IPS-18c (cell line): ENCODE results near the gene STPG3.
"Not testable (repeated sequence)": the region's sequence is repeated elsewhere in the genome, so short reads cannot be mapped to it uniquely, and the experiment has no call there.

Experiments
- H3K4me3 ChIP-seq: 2 replicates; pipeline ENCODE4 v1.7.0; 2013; ENCODE audit warnings: low read depth, mild to moderate bottlenecking, low read length, moderate library complexity; ENCODE audit not compliant: insufficient read depth
- H3K9me3 ChIP-seq: one replicate; pipeline ENCODE4 v1.6.1; 2013; ENCODE audit warnings: mild to moderate bottlenecking, low read length, moderate library complexity; ENCODE audit not compliant: control insufficient read depth, insufficient read depth

Gene STPG3

DNA sequence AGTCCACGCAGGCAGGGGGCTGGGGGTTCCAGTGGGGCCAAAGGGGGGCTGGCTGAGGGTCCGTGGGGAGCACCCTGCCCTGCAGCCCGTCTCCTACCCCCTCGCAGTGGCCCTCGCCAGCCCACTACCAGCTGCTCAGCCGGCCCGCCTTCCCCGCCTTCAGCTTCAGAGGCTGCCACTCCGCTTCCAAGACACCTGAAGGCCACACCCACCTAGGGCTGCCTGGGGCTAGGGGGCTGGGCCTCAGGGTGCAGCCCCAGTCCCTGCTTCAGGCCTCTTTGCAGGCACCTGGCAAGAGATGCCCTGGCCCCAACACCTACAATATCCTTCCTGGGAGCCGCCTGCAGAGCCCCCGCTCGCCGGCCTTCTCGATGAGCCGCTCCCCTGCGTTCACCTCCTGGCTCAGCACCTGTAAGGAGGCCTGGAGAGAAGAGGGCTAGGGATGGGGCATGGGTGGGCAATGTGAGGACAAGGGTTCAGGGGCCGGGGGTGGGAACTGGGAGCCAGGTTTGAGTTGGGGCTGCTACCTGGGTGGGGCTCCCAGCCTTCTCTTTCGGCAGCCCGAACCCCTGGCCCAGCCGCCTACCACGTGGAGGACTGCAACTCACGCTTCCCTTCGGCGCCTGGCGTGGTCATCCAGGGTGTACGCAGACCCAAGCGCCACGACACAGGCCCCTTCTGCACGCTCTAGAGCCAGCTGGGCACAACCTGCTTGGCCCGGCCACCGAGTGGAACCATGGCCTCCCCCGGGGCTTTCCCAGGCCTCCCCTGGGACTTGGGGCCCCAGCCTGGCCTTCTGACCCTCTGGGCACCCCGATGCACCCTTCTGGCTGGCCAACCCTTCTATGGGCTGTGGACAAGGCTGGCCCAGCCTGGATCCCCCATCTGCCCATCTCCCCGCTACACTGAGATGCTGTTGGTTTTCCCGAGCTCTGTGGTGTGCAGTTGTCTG lies 1.7 kb downstream of the STPG3 start:
- H3K4me3 ChIP-seq, result no peak overlapping the region
- peaks cover 2% of the 10 kb centered on the region for H3K9me3 ChIP-seq

DNA sequence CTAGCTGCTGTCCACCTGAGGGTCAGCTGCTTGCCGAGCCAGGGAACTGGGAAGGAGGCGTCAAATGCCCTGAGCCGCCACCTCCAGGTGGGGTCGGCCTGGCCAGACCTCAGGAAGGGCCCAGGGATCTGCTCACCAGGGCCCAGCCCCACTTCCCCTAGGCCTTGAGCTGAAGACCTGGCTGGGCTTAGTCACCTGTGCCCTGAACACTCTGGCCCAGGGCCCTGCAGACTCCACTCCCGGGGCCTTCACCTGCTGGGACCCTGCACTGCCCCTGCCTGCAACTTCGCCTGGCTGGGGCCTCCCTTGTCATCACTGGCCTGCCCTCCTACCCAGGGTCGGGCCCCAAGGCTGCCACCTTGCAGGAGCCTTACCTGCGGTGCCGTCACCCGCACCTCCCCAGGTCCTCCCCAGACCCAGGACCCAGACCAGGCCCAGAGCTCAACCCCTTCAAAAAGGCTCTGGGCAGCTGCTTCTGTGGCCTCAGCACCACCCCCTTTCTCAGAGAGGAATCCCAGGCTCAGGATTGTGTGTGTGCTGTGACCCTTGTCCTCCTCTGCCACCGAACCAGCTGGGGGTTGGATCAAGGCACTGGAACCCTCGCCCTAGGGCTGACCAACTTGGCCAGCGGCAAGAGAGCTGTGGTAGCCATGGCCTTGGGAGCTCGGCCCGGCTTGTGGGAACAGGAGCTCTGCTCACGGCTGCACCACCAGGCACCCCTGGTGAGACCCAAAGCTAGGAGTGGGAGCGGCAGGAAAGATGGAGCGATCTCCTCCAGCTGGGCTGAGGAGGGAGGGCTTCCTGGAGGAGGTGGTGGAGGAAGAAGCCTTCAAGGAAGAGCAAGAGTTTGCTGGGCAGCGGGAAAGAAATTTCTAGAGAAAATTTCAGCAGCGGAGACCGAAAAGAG lies 2.9 kb downstream of the STPG3 start:
- H3K4me3 ChIP-seq, result peak overlapping the region; percentile 76
- H3K9me3 ChIP-seq, result no peaks in the 10 kb centered on the region

DNA sequence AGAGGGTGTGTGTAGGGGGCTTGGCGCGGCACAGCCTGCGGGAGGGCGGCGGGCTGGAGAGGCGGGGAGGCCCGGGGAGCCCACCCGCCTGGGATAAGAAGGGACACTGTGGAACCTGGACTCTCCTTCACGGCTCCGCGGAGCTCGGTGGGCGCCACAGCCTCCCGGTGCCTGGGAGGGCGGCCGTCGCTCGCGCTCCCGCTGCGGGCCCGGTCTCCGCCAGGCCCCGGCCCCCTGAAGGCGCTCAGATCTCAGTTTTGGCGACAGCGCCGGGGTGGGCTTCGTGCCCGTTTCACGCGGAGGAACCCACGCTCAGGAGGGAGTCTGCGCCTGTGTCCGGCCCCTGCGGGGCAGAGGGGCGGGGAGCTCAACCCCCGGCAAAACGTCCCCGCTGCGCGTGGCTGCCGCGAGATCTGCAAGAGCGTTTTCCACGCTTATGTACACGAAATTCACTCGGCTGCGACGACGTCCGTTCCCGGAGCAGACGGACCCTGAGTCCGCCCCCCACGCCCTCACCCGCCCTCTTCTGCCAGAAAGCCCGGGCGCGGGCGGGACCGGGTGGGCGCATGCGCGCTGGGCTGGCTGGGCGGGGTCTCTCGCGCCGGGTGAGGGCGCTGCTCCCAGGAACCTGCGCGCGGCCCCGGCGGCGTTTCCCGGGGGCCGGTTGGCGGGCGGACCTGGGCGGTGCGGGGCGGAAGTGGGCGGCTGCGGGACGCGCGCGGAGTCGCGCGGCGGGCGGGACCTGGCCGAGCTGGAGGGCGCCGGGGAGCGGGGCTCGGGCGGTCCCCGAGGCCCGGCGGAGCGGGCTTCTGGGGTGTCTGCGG lies 3.8 kb downstream of the STPG3 start, which contains the start of gene NELFB:
Gene NELFB (plus strand): TSS at position 704 of the 824 bp plus-strand sequence.
- no peaks in the 10 kb centered on the region for H3K9me3 ChIP-seq
- H3K4me3 ChIP-seq, result peak within 1 kb of the TSS; percentile 89

DNA sequence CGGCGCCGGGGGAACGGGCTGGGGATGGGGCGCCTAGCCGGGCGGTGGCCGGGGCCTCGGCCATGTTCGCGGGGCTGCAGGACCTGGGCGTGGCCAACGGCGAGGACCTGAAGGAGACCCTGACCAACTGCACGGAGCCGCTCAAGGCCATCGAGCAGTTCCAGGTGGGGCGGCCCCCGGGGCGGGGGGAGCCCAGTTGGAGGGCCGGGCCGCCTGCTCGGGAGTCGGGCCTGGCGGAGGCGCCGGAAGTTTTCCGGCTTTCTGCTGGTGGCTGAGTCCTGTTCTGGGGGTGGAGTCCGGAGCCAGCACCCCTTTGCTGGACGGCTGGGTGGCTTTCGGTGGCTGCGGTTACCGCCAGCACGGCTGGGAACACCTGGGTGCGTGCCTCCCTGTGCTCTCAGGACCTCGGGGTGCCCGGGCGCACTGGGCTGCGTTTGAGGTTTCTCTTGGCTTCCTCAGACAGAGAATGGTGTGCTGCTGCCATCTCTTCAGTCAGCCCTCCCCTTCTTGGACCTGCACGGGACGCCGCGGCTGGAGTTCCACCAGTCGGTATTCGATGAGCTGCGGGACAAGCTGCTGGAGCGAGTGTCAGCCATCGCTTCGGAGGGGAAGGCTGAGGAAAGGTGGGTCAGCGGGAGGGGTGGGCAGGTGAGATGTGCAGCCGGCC lies 4.5 kb downstream of the STPG3 start:
- Histone ChIP-seq H3K4me3 (peak overlapping the region; percentile 89), H3K9me3 (no peaks in the 10 kb centered on the region)

DNA sequence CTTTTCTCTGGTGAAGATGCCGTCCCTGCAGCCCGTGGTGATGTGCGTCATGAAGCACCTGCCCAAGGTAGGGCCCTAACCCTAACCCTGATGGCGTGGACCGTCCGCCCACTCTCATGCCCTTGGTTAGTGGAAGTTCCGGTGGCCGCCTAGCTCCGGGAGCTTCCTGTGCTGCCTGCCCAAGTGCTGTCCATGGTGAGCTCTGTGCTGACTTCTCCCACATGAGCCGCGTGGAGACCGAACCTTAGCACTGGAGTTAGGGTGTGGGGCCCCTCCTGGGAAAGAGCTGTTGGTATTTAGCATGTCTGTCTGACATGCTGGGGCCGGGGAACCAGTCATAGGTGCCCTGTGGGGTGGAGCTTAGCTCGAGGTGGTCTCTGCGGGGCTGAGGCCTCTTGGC lies 5.3 kb downstream of the STPG3 start:
- Histone ChIP-seq H3K4me3 (peak overlapping the region; percentile 89), H3K9me3 (no peaks in the 10 kb centered on the region)

DNA sequence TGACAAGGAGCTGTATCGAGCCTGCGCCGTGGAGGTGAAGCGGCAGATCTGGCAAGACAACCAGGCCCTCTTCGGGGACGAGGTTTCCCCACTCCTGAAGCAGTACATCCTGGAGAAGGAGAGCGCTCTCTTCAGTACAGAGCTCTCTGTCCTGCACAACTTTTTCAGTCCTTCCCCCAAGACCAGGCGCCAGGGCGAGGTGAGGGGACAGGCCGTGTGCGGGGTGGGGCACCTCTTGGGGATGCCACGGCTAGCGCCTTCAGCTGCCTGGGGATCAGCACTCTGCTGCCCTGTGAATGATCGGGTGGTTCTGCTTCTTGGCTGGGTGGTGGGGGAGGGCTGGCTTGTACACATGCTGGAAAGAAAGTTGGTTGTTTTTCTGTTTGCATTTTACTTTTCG lies 5.8 kb downstream of the STPG3 start:
- Histone ChIP-seq H3K4me3 (no peak overlapping the region), H3K9me3 (no peaks in the 10 kb centered on the region)

DNA sequence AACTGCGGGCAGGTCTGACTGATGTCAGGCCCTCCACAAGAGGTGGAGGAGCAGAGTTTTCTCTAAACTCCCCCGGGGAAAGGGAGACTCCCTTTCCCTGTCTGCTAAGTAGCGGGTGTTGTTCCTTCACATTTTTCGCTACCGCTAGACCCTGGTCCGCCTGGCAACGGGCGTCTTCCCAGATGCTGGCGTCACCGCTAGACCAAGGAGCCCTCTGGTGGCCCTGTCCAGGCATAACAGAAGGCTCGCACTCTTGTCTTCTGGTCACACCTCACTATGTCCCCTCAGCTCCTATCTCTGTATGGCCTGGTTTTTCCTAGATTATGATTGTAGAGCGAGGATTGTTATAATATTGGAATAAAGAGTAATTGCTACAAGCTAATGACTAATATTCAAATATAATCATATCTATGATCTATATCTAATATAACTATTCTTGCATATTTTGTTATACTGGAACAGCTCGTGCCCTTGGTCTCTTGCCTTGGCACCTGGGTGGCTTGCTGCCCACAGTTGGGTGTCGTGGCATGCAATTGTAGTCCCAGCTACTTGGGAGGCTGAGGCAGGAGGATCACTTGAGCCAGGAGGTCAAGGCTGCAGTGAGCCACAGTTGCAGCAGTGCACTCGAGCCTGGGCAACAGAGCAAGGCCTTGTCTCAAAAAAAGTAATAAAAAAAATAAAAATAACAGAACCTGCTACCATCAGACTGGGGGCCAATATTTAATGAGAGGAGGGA lies 11.3 kb downstream of the STPG3 start:
- H3K9me3 ChIP-seq, result not testable (repeated sequence)

DNA sequence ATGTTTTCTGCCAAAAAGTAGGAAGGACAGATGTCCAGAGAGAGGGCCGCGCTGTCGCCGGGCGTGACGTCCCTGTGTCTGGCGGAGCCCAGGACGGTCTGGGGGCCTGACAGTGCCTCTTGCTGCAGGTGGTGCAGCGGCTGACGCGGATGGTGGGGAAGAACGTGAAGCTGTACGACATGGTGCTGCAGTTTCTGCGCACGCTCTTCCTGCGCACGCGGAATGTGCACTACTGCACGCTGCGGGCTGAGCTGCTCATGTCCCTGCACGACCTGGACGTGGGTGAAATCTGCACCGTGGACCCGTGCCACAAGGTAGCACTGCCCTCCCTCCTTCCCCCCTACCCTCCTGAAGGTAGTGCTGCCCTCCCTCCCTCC lies 11.8 kb downstream of the STPG3 start:
- Histone ChIP-seq H3K9me3 (no peaks in the 10 kb centered on the region), H3K4me3 (no peak overlapping the region)

More for the DNA sequence above, 11.3 kb downstream of the STPG3 start:
- H3K4me3 ChIP-seq, result not testable (repeated sequence)

DNA sequence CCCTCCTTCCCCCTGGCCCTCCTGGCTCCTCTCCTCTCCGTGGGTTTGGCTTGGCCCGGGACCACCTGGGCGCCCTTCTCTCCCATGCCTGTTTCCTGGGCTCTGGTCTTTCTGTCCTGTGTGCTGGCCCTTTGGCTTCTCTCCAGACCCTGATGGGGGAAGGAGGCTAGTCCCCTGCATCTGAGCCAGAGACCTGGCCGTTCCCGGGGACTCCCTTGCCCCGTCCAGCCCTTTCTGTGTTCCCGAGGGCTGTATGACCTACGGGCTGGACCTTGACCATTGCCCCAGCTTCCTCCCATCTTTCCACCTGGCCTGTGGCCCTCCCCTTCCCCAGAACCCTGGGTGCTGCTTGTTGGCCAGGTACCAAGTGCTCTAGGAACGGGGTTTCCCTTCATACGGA lies 12.4 kb downstream of the STPG3 start:
- Histone ChIP-seq H3K9me3 (no peaks in the 10 kb centered on the region), H3K4me3 (no peak overlapping the region)

DNA sequence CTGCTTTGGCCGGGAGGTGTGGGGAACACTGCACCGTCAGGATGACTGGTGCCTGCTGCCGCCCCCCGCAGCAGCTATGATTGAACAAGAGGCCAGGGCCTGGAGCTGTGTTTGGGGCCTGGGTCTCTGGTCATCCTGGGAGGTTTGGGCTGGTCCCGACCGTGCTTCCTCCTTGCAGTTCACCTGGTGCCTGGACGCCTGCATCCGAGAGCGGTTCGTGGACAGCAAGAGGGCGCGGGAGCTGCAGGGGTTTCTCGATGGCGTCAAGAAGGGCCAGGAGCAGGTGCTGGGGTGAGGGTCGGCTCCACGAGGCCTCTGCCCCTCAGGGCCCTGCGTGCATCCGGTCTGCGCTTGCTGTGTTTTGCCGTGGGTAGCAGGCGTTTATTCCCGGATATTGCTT lies 13.0 kb downstream of the STPG3 start:
- H3K9me3 ChIP-seq, result no peaks in the 10 kb centered on the region
- no peak overlapping the region for H3K4me3 ChIP-seq

DNA sequence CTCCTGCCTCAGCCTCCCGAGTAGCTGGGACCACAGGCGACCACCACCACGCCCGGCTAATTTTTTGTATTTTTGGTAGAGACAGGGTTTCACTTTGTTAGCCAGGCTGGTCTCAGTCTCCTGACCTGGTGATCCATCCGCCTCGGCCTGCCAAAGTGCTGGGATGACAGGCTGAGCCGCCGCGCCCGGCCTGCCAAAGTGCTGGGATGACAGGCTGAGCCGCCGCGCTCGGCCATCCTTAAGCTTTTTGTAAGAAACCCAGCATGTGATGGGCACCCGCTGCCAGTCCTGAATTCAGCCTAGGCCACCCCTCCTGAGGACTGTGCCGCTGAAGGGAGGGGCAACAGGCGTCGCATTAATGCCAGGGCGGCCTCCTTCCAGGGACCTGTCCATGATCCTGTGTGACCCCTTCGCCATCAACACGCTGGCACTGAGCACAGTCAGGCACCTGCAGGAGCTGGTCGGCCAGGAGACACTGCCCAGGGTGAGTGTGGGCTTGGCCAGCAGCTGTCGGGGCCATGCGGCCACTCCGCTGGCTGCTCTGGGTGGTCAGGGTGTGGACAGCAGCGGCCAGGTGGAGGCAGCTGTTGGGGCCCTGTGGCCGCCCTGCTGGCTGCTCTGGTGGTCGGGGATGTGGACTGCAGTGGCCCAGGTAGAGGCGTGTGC lies 14.5 kb downstream of the STPG3 start:
- Histone ChIP-seq H3K4me3 (no peak overlapping the region), H3K9me3 (no peaks in the 10 kb centered on the region)

DNA sequence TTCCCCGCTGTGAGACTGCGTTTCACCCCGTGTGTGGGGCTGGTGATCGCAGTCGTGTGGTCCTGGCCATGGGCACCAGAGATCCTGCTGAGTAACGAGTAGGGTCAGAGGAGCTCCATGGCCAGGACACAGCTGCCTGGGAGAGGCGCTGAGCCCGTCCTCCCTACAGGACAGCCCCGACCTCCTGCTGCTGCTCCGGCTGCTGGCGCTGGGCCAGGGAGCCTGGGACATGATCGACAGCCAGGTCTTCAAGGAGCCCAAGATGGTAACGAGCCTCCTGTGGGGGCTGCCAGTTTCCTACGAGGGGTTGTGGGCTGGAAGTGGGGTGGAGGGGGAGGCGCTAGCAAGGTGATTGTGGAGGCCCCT lies 15.1 kb downstream of the STPG3 start:
- Histone ChIP-seq H3K4me3 (no peak overlapping the region), H3K9me3 (no peaks in the 10 kb centered on the region)

DNA sequence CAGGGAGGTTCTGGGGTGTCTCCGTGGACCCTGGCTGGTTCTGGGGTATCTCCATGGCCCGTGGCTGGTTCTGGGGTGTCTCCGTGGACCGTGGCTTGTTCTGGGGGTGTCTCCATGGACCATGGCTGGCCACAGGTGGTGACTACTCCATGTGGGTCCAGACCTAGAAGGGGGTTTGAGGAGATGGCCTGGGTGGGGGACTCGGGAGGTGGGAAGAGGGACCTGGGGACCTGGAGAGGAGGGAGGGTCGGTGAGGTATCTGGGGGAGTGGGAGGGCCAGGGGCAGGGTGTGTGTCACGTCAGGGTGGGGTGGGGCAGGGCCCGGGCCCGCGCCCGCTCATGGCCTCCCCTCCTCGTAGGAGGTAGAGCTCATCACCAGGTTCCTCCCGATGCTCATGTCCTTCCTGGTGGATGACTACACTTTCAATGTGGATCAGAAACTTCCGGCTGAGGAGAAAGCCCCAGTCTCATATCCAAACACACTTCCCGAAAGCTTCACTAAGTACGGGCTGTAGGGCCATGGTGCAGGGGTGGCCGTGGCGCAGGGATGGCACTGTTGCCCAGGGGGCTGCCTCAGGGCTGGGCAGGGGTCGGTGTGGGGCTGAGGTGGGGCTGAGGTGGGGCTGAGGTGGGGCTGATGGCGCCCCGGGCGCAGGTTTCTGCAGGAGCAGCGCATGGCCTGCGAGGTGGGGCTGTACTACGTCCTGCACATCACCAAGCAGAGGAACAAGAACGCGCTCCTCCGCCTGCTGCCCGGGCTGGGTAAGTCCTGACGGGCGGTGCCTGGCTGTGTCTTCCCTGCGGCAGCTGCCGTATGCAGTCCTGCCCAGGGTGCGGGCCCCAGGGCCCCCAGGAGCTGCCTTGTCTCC lies 15.7 kb downstream of the STPG3 start:
- Histone ChIP-seq H3K9me3 (no peaks in the 10 kb centered on the region), H3K4me3 (no peak overlapping the region)

DNA sequence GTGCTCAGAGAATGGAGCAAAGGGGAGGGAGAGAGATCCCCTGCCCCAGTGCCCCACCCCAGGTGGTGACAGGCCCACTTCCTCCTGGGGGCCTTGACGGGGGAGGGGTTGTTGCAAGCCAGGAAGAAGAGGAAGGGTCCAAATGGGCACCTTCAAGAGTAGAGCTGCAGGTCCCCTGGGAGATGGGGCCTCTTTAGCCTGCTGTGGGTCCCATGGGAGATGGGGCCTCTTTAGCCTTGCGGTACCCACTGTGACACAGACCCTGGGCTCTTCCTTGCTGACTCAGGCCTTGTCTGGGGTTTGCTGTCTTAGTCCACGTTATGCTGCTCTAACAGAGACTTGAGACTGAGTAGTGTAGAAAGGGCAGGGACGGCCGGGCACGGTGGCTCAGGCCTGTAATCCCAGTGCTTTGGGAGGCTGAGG lies 16.9 kb downstream of the STPG3 start:
- no peak overlapping the region for H3K4me3 ChIP-seq

More for the DNA sequence above, 16.9 kb downstream of the STPG3 start:
- no peaks in the 10 kb centered on the region for H3K9me3 ChIP-seq
